Glutamatergic neuron (in vitro differentiated cells): ENCODE measurements around the gene PTP4A2. TPM values are rescaled to one million over a fixed set of nuclear protein-coding genes. Genes with fewer than 3 reads are reported as not detected.

Experiments used
- DNase-seq: peaks from one replicate; pipeline ENCODE4 v3.0.0; 2022
- H3K27ac Mint-ChIP-seq: one replicate; pipeline ENCODE4 v1.8.0; 2020; ENCODE audit warnings: mild to moderate bottlenecking, mixed read lengths, inconsistent platforms; ENCODE audit not compliant: unreplicated experiment
- H3K27me3 Mint-ChIP-seq: one replicate; pipeline ENCODE4 v1.8.0; 2020; ENCODE audit warnings: mild to moderate bottlenecking, moderate library complexity, mixed read lengths, inconsistent platforms; ENCODE audit not compliant: unreplicated experiment
- H3K36me3 Mint-ChIP-seq: one replicate; pipeline ENCODE4 v1.8.0; 2020; ENCODE audit warnings: mild to moderate bottlenecking, mixed read lengths, inconsistent platforms; ENCODE audit not compliant: unreplicated experiment
- H3K4me1 Mint-ChIP-seq: one replicate; pipeline ENCODE4 v1.8.0; 2020; ENCODE audit warnings: mild to moderate bottlenecking, low read depth, mixed read lengths, inconsistent platforms; ENCODE audit not compliant: unreplicated experiment
- H3K4me3 Mint-ChIP-seq: one replicate; pipeline ENCODE4 v1.8.0; 2020; ENCODE audit warnings: mild to moderate bottlenecking, mixed read lengths, inconsistent platforms; ENCODE audit not compliant: unreplicated experiment
- H3K9me3 Mint-ChIP-seq: one replicate; pipeline ENCODE4 v1.8.0; 2020; ENCODE audit warnings: mild to moderate bottlenecking, moderate library complexity, mixed read lengths, inconsistent platforms; ENCODE audit not compliant: unreplicated experiment
- total RNA-seq: library from RNA; stranded (reverse); fragmentation: NEBNext Ultra II Directional; extraction: Animal tissue kit (Norgen Biotek cat#: 25700); gene quantifications from one replicate; pipeline ENCODE4 v1.2.1, GENCODE V29; 2021; ENCODE audit not compliant: unreplicated experiment
- TF ChIP-seq, protein P1 (sequence below): fragments of 200-600 bp; sonication (generic); IDR thresholded peaks from one replicate; pipeline ENCODE4 v1.5.0; 2021; ENCODE audit not compliant: partially characterized antibody, unreplicated experiment

PTP4A2 gene
- total RNA-seq, 1 donor from 2014 or later = 120 TPM

DNA sequence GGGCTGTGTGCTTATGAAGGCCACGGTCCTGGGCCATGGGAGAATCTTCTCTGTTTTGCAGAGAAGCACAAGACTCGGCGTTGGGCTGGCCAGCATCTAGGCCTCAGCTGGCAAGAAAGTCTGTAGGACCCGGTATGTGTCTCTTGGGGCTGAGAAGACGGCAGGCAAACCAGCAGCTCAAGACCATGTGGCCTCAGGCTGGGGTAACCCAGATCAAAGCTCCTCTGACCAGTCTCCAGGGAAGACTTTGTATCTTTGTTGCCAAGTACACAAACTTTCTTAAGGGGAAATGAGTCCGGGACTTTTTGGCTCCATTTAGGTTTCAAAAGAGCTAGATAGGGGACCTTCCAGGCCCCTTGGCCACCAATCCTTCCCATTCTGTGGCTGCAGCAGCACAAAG, 60.1 kb downstream of the PTP4A2 start:
- no peaks in the 10 kb centered on the region for H3K36me3 Mint-ChIP-seq
- TF ChIP-seq, protein P1, sequence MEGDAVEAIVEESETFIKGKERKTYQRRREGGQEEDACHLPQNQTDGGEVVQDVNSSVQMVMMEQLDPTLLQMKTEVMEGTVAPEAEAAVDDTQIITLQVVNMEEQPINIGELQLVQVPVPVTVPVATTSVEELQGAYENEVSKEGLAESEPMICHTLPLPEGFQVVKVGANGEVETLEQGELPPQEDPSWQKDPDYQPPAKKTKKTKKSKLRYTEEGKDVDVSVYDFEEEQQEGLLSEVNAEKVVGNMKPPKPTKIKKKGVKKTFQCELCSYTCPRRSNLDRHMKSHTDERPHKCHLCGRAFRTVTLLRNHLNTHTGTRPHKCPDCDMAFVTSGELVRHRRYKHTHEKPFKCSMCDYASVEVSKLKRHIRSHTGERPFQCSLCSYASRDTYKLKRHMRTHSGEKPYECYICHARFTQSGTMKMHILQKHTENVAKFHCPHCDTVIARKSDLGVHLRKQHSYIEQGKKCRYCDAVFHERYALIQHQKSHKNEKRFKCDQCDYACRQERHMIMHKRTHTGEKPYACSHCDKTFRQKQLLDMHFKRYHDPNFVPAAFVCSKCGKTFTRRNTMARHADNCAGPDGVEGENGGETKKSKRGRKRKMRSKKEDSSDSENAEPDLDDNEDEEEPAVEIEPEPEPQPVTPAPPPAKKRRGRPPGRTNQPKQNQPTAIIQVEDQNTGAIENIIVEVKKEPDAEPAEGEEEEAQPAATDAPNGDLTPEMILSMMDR = no peak
- H3K27ac Mint-ChIP-seq = no peak overlapping the region
- peaks cover 2% of the 10 kb centered on the region for H3K9me3 Mint-ChIP-seq
- DNase-seq = no peak
- no peaks in the 10 kb centered on the region for H3K27me3 Mint-ChIP-seq
- H3K4me1 Mint-ChIP-seq = no peaks in the 10 kb centered on the region
- H3K4me3 Mint-ChIP-seq = no peak overlapping the region

DNA sequence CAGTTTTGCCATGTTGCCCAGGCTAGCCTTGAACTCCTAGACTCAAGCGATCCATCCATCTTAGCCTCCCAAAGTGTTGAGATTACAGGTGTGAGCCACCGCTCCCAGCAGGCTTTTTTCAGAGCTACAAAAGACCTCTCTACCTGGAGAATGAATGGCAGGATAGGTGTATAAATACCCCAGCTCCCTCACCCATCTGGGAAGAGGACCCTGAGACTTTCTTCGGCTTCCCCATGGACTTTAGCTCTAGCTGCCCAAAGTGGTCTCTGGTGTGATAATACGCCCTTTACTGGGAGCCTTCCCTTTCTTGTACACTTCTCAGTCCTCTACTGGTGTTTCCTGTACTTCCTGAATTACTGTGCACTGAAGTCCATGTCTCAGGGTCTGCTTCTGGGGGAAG, 60.6 kb downstream of the PTP4A2 start:
- peaks cover 2% of the 10 kb centered on the region for H3K9me3 Mint-ChIP-seq
- H3K27me3 Mint-ChIP-seq = no peaks in the 10 kb centered on the region
- H3K36me3 Mint-ChIP-seq = no peaks in the 10 kb centered on the region
- TF ChIP-seq, protein P1 = no peak
- no peak overlapping the region for H3K4me3 Mint-ChIP-seq
- H3K27ac Mint-ChIP-seq = no peak overlapping the region
- H3K4me1 Mint-ChIP-seq = no peaks in the 10 kb centered on the region
- no peak for DNase-seq

DNA sequence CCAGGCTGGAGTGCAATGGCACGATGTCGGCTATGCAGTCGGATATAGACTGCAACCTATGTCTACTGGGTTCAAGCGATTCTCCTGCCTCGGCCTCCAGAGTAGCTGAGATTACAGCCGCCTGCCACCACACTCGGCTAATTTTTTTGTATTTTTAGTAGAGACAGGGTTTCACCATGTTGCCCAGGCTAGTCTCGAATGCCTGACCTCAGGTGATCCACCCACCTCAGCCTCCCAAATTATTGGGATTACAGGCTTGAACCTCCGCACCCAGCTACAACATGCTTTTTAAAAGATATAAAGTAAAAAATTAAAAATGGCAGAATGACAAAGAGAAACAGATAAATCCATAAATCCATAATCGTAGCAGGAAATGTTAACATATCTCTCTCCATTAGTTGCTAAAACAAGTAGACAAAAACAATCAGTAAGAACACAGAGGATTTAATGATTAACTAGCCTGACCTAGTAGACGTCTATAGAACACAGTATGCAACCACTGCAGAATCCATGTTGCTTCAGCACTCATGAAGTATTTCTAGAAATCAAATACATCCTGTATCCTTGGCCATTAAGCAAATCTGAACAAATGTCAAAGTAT, 62.4 kb downstream of the PTP4A2 start:
- H3K4me3 Mint-ChIP-seq = no peak overlapping the region
- H3K27ac Mint-ChIP-seq = no peak overlapping the region
- no peak for DNase-seq
- TF ChIP-seq, protein P1 = no peak
- peaks cover 4% of the 10 kb centered on the region for H3K36me3 Mint-ChIP-seq
- H3K27me3 Mint-ChIP-seq = no peaks in the 10 kb centered on the region
- H3K9me3 Mint-ChIP-seq = no peaks in the 10 kb centered on the region
- H3K4me1 Mint-ChIP-seq = no peaks in the 10 kb centered on the region

DNA sequence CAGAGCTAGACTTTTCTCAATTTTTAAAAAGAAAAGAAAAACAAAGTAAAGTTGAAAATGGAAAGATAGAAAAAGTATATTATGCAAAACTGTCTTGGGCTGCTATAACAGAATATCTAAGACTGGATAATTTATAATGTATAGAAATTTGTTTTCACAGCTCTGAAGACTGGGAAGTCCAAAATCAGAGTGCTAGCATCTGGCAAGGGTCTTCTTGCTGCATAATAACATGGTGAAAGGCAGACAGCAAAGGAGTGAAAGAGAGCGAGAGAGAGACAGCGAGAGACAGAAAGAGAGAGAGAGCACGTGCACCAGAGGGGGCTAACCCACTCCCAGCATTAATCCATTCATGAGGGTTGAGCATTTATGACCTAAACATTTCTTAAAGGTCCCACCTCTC, 63.2 kb downstream of the PTP4A2 start:
- H3K36me3 Mint-ChIP-seq = peaks cover 4% of the 10 kb centered on the region

More for the DNA sequence above, 63.2 kb downstream of the PTP4A2 start:
- Mint-ChIP-seq H3K27me3 (no peaks in the 10 kb centered on the region), H3K4me1 (no peaks in the 10 kb centered on the region), H3K27ac (no peak overlapping the region), H3K4me3 (no peak overlapping the region), H3K9me3 (no peaks in the 10 kb centered on the region)
- no peak for DNase-seq
- TF ChIP-seq, protein P1 = no peak
